ENCODE measurements around the gene TGM6. TPM values are rescaled to one million over a fixed set of nuclear protein-coding genes. Genes with fewer than 3 reads are reported as not detected.

Gene TGM6
- total and polyA plus RNA-seq, 8 donors, result not detected

DNA sequence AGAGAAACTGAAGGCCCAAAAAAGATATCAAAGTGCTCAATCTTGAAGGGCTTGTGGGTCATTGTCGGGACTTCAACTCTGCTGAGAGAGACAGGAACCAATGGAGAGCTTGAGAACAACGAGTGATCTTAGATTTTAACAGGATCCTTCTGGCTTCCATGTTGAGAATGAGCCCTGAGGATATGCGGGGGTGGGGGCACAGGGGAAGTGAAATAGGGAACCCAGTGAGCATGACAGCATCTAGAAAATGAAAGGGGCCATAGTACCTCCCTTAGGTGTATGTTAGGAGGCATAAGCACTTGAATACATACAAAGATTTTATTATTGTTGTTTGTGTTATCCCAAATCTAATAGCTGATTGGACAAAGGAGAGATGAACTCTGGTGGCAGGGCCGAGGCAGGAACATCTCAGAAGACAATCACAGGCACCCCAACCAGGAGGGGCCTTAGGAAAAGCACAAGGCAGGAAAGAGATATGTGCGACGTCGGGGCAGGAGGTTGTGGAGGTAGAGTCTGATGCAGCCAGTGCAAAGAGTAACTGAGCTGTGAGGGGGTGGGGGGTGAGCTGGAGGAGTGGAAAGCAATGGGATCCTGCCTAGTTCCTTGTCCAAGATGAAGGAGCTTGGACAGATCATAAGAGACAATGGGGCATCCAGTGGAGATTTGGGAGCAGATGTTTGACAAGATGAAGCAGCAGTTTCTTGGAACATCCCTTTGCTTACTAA lies 10.4 kb downstream of the TGM6 start:
- Histone ChIP-seq H3K4me1 (no peaks in the 10 kb centered on the region), H3K9me3 (peaks cover 0 to 35% (median 5%) of the 10 kb centered on the region in 4 donors), H3K27ac (no peak overlapping the region), H3K36me3 (no peaks in the 10 kb centered on the region), H3K4me3 (no peak overlapping the region), H3K27me3 (peaks cover 0 to 5% (median 0%) of the 10 kb centered on the region in 3 donors)
- intact Hi-C loops (cut with DNase I; ENCODE audit: low total_unique reads), result no loop called here
- 64 to 77% (median 66%) methylated on average over 7 of the region's 7 CpGs for WGBS, 5 donors
- TF ChIP-seq EP300 (IDR thresholded peaks at IDR 0.05) (no peak), POLR2AphosphoS5 (IDR thresholded peaks at IDR 0.05) (no peak), POLR2A (IDR thresholded peaks at IDR 0.05) (no peak)
- TF ChIP-seq, protein P1, sequence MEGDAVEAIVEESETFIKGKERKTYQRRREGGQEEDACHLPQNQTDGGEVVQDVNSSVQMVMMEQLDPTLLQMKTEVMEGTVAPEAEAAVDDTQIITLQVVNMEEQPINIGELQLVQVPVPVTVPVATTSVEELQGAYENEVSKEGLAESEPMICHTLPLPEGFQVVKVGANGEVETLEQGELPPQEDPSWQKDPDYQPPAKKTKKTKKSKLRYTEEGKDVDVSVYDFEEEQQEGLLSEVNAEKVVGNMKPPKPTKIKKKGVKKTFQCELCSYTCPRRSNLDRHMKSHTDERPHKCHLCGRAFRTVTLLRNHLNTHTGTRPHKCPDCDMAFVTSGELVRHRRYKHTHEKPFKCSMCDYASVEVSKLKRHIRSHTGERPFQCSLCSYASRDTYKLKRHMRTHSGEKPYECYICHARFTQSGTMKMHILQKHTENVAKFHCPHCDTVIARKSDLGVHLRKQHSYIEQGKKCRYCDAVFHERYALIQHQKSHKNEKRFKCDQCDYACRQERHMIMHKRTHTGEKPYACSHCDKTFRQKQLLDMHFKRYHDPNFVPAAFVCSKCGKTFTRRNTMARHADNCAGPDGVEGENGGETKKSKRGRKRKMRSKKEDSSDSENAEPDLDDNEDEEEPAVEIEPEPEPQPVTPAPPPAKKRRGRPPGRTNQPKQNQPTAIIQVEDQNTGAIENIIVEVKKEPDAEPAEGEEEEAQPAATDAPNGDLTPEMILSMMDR (IDR thresholded peaks at IDR 0.05), result no peak
- no peak for DNase-seq

DNA sequence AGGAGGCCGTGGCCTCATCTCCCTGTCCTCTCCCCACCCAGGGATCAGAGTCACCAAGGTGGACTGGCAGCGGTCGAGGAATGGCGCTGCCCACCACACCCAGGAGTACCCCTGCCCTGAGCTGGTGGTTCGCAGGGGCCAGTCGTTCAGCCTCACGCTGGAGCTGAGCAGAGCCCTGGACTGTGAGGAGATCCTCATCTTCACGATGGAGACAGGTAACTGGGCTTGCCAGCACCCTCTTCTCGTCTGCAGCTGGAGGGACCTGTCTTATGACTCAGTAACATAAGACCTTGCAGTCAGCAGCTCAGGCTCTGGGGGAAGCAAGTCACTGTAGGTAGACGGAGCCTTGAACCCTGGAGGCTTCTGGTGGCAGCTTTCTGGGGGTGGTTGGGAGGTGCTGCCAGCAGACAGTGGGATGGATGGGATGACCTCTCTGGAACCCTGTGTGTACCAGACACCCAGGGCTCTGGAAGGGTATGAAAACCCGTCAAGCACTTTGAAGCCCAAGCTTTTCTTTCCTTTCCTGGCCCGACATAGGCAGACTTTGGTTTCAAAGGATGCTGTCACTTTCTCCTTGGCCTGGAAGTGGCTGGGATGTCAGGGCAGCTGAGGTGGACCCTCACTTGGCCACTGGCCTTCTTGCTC lies 13.8 kb downstream of the TGM6 start:
- Histone ChIP-seq H3K9me3 (peaks cover 0 to 16% (median 8%) of the 10 kb centered on the region in 4 donors), H3K4me3 (no peak overlapping the region), H3K4me1 (no peaks in the 10 kb centered on the region), H3K36me3 (no peaks in the 10 kb centered on the region), H3K27me3 (peaks cover 0 to 8% (median 0%) of the 10 kb centered on the region in 3 donors), H3K27ac (no peak overlapping the region)
- DNase-seq, result no peak
- TF ChIP-seq POLR2A (IDR thresholded peaks at IDR 0.05), result no peak
- no peak for TF ChIP-seq POLR2AphosphoS5 (IDR thresholded peaks at IDR 0.05)
- no peak for TF ChIP-seq EP300 (IDR thresholded peaks at IDR 0.05)
- TF ChIP-seq, protein P1 (IDR thresholded peaks at IDR 0.05), result no peak
- 76 to 86% (median 83%) methylated on average over 12 of the region's 12 CpGs for WGBS, 5 donors
- intact Hi-C loops (cut with DNase I; ENCODE audit: low total_unique reads), result no loop called here

DNA sequence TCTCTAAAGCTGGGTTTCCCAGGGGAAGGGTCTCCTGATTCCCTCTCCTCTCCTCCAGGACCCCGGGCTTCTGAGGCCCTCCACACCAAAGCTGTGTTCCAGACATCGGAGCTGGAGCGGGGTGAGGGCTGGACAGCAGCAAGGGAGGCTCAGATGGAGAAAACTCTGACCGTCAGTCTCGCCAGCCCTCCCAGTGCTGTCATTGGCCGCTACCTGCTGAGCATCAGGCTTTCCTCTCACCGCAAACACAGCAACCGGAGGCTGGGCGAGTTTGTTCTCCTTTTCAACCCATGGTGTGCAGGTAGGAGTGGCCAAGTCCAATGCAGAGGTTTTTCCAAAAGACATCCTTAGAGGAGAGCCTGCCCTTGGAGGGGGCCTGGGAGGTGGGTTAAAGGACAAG lies 14.4 kb downstream of the TGM6 start:
- WGBS, 5 donors, result 51 to 78% (median 65%) methylated on average over 7 to 9 of the region's 9 CpGs
- Histone ChIP-seq H3K9me3 (peaks cover 0 to 12% (median 8%) of the 10 kb centered on the region in 4 donors), H3K4me3 (no peak overlapping the region), H3K36me3 (no peaks in the 10 kb centered on the region), H3K4me1 (no peaks in the 10 kb centered on the region), H3K27ac (no peak overlapping the region), H3K27me3 (peaks cover 0 to 8% (median 0%) of the 10 kb centered on the region in 3 donors)
- intact Hi-C loops (cut with DNase I; ENCODE audit: low total_unique reads), result no loop called here
- no peak for DNase-seq
- TF ChIP-seq POLR2A (IDR thresholded peaks at IDR 0.05) (no peak), POLR2AphosphoS5 (IDR thresholded peaks at IDR 0.05) (no peak), EP300 (IDR thresholded peaks at IDR 0.05) (no peak)
- TF ChIP-seq, protein P1 (IDR thresholded peaks at IDR 0.05), result no peak

DNA sequence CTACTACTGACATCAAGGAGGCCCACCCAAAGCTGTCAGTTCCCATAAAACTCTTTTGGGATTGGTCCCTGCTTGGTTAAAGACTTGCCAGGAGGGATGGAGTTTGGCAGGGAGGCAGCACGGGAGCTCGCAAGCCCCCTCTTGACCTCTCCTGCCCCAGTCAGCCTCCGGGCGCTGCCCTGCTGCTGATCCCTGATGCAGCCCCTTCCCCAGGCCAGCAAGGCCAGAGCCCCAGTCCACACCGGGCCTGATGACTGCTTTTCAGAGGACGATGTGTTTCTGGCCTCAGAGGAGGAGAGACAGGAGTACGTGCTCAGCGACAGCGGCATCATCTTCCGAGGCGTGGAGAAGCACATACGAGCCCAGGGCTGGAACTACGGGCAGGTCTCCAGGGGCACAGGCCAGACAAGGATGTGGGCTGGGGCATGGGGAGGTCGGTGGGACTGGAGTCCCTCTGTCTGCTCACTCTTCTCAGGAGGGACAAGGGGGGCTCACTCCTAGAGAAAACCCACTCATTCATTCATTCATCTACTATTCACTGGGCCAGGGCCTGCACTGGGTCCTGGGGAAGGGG lies 15.6 kb downstream of the TGM6 start:
- TF ChIP-seq POLR2AphosphoS5 (IDR thresholded peaks at IDR 0.05) (no peak), EP300 (IDR thresholded peaks at IDR 0.05) (no peak), POLR2A (IDR thresholded peaks at IDR 0.05) (no peak)
- TF ChIP-seq, protein P1 (IDR thresholded peaks at IDR 0.05), result no peak
- Histone ChIP-seq H3K4me3 (no peak overlapping the region), H3K9me3 (peaks cover 0 to 12% (median 8%) of the 10 kb centered on the region in 4 donors), H3K4me1 (no peaks in the 10 kb centered on the region), H3K36me3 (no peaks in the 10 kb centered on the region), H3K27ac (no peak overlapping the region), H3K27me3 (peaks cover 0 to 8% (median 0%) of the 10 kb centered on the region in 3 donors)
- 83 to 89% (median 84%) methylated on average over 14 of the region's 14 CpGs for WGBS, 5 donors
- DNase-seq, result no peak
- intact Hi-C loops (cut with DNase I; ENCODE audit: low total_unique reads), result no loop called here

All from stomach (tissue), 9 donors.